Mesenchymal stem cell (in vitro differentiated cells and primary cell): ENCODE results near the gene ZNF627.
A peak's percentile ranks its signal among the peaks of the same experiment; 100 is the strongest.

Source experiments
- DNase-seq: peaks from one replicate; pipeline ENCODE4 v3.0.0-alpha.2; 2013
- H2AFZ ChIP-seq: one replicate; pipeline ENCODE4 v1.6.1; 2013; ENCODE audit warnings: low read depth, mild to moderate bottlenecking, control low read depth, inconsistent platforms, low read length, moderate library complexity
- H2AK5ac ChIP-seq: 2 replicates; pipeline ENCODE4 v1.6.1; 2013; ENCODE audit warnings: low read length, moderate library complexity, mild to moderate bottlenecking, inconsistent platforms; ENCODE audit not compliant: severe bottlenecking
- H2BK120ac ChIP-seq: one replicate; pipeline ENCODE4 v1.6.1; 2013; ENCODE audit warnings: low read depth, mild to moderate bottlenecking, inconsistent platforms, low read length, moderate library complexity
- H2BK12ac ChIP-seq, 2 experiments: one replicate each; pipeline ENCODE4 v1.6.1; 2013; ENCODE audit warnings: inconsistent platforms in 2 of 2, low read length in 2 of 2, mild to moderate bottlenecking in 2 of 2, moderate library complexity in 2 of 2, control low read depth in 1 of 2
- H2BK15ac ChIP-seq: one replicate; pipeline ENCODE4 v1.6.1; 2013; ENCODE audit warnings: mild to moderate bottlenecking, low read depth, inconsistent platforms; ENCODE audit not compliant: poor library complexity, severe bottlenecking
- H2BK5ac ChIP-seq: 2 replicates; pipeline ENCODE4 v1.6.1; 2013; ENCODE audit warnings: low read depth, mild to moderate bottlenecking, low read length, control low read depth, inconsistent platforms; ENCODE audit not compliant: poor library complexity, severe bottlenecking
- H3K14ac ChIP-seq, 2 experiments: one replicate each; pipeline ENCODE4 v1.6.1; 2013; ENCODE audit warnings: inconsistent platforms in 2 of 2, low read length in 2 of 2, control low read depth in 1 of 2, mild to moderate bottlenecking in 1 of 2, moderate library complexity in 1 of 2
- H3K18ac ChIP-seq, 2 experiments: one replicate each; pipeline ENCODE4 v1.6.1; 2013; ENCODE audit warnings: inconsistent platforms in 2 of 2, low read length in 2 of 2, control low read depth in 1 of 2, low read depth in 1 of 2, mild to moderate bottlenecking in 1 of 2
- H3K23ac ChIP-seq, 2 experiments: one replicate each; pipeline ENCODE4 v1.6.1; 2013; ENCODE audit warnings: inconsistent platforms in 2 of 2, low read length in 2 of 2, mild to moderate bottlenecking in 2 of 2, moderate library complexity in 2 of 2, control low read depth in 1 of 2
- H3K27ac ChIP-seq: 2 replicates; pipeline ENCODE4 v1.5.1; 2013; ENCODE audit warnings: mild to moderate bottlenecking, moderate library complexity, low read length, control low read depth, inconsistent platforms; ENCODE audit not compliant: poor library complexity, severe bottlenecking
- H3K27me3 ChIP-seq, 2 experiments: 2 replicates each; pipeline versions ENCODE4 v1.6.1 to v1.7.0; 2013; ENCODE audit warnings: low read length in 2 of 2, mild to moderate bottlenecking in 2 of 2, moderate library complexity in 2 of 2, control low read depth in 1 of 2, inconsistent platforms in 1 of 2; ENCODE audit not compliant: control insufficient read depth in 1 of 2, insufficient read depth in 1 of 2
- H3K36me3 ChIP-seq, 2 experiments: 2 replicates each; pipeline versions ENCODE4 v1.6.1 to v1.7.0; 2013; ENCODE audit warnings: low read length in 2 of 2, control low read depth in 1 of 2, inconsistent platforms in 1 of 2, low read depth in 1 of 2, mild to moderate bottlenecking in 1 of 2; ENCODE audit not compliant: insufficient read depth in 2 of 2, control insufficient read depth in 1 of 2
- H3K4ac ChIP-seq, 2 experiments: one replicate each; pipeline ENCODE4 v1.6.1; 2013; ENCODE audit warnings: inconsistent platforms in 2 of 2, low read length in 2 of 2, mild to moderate bottlenecking in 2 of 2, moderate library complexity in 2 of 2, control low read depth in 1 of 2, low read depth in 1 of 2
- H3K4me1 ChIP-seq: 2 replicates; pipeline ENCODE4 v1.6.1; 2013; ENCODE audit warnings: low read depth, low read length, control low read depth; ENCODE audit not compliant: control insufficient read depth, insufficient read depth
- H3K4me2 ChIP-seq: 2 replicates; pipeline ENCODE4 v1.6.1; 2013; ENCODE audit warnings: low read length, mild to moderate bottlenecking, inconsistent platforms; ENCODE audit not compliant: poor library complexity, severe bottlenecking
- H3K4me3 ChIP-seq, 2 experiments: 2 replicates each; pipeline versions ENCODE4 v1.5.1 to v1.7.0; 2013; ENCODE audit warnings: low read length in 2 of 2, mild to moderate bottlenecking in 2 of 2, control low read depth in 1 of 2, low read depth in 1 of 2; ENCODE audit not compliant: insufficient read depth in 1 of 2
- H3K79me1 ChIP-seq: replicated peaks from 2 replicates; pipeline ENCODE4 v1.6.1; 2013; ENCODE audit warnings: mild to moderate bottlenecking, control low read depth, low read length, inconsistent platforms; ENCODE audit not compliant: poor library complexity, severe bottlenecking
- H3K9ac ChIP-seq: 2 replicates; pipeline ENCODE4 v1.7.0; 2013; ENCODE audit warnings: mild to moderate bottlenecking, low read length, moderate library complexity
- H3K9me3 ChIP-seq: 2 replicates; pipeline ENCODE4 v1.7.0; 2013; ENCODE audit warnings: mild to moderate bottlenecking, low read length; ENCODE audit not compliant: control insufficient read depth
- H4K8ac ChIP-seq: one replicate; pipeline ENCODE4 v1.6.1; 2013; ENCODE audit warnings: inconsistent platforms, mild to moderate bottlenecking, low read length, moderate library complexity
- H4K91ac ChIP-seq: one replicate; pipeline ENCODE4 v1.6.1; 2013; ENCODE audit warnings: mild to moderate bottlenecking, low read length, inconsistent platforms
- WGBS: methylation state at CpG from one replicate; pipeline ENCODE4 v1.1.7; 2013; ENCODE audit warnings: mixed read lengths; 5-methylcytosine and 5-hydroxymethylcytosine counted together

The ZNF627 gene

GRCh38 chr19:11580116-11580515 lies 17.2 kb upstream of the ZNF627 start:
- Histone ChIP-seq H2AFZ (no peak overlapping the region), H3K27ac (no peak overlapping the region), H3K14ac (no peak overlapping the region), H3K4ac (no peak overlapping the region), H2AK5ac (no peak overlapping the region), H3K79me1 (no peaks in the 10 kb centered on the region), H3K4me1 (peaks cover 10% of the 10 kb centered on the region), H3K4me3 (no peak overlapping the region), H3K36me3 (no peaks in the 10 kb centered on the region), H4K91ac (no peak overlapping the region), H2BK5ac (no peak overlapping the region), H2BK12ac (no peak overlapping the region), H3K9ac (no peak overlapping the region), H3K9me3 (no peaks in the 10 kb centered on the region), H2BK15ac (no peak overlapping the region), H3K23ac (no peak overlapping the region), H2BK120ac (no peak overlapping the region), H3K27me3 (peaks cover 6 to 13% of the 10 kb centered on the region in 2 experiments), H3K4me2 (no peak overlapping the region), H3K18ac (no peak overlapping the region), H4K8ac (no peak overlapping the region)
- no peak for DNase-seq
- 100% methylated on average over 1 of the region's 4 CpGs for WGBS

- Histone ChIP-seq H3K14ac (no peak overlapping the region), H2AFZ (no peak overlapping the region), H3K36me3 (no peaks in the 10 kb centered on the region), H3K9ac (peak overlapping the region; percentile 75), H3K79me1 (no peaks in the 10 kb centered on the region), H3K27ac (no peak overlapping the region), H3K23ac (no peak overlapping the region), H2BK12ac (no peak overlapping the region), H3K4me2 (no peak overlapping the region), H2AK5ac (no peak overlapping the region), H3K4ac (peak overlapping the region in 1 of 2 experiments; percentile 10), H3K27me3 (peaks cover 6 to 13% of the 10 kb centered on the region in 2 experiments), H3K18ac (no peak overlapping the region), H2BK15ac (no peak overlapping the region), H2BK5ac (no peak overlapping the region), H4K8ac (no peak overlapping the region), H3K9me3 (no peaks in the 10 kb centered on the region), H4K91ac (no peak overlapping the region), H3K4me3 (peak overlapping the region in 1 of 2 experiments; percentile 41), H2BK120ac (no peak overlapping the region), H3K4me1 (peaks cover 12% of the 10 kb centered on the region)
- WGBS, result 61% methylated on average over 3 of the region's 3 CpGs
- peak; percentile 58 for DNase-seq
These were observed 15.5 kb upstream of the ZNF627 start for GRCh38 chr19:11581740-11582139.

GRCh38 chr19:11586331-11586730 lies 11.0 kb upstream of the ZNF627 start:
- Histone ChIP-seq H3K27ac (no peak overlapping the region), H3K18ac (no peak overlapping the region)
- WGBS, result 72% methylated on average over 4 of the region's 6 CpGs

GRCh38 chr19:11587302-11587974 lies 9.8 kb upstream of the ZNF627 start:
- H2BK120ac ChIP-seq, result no peak overlapping the region

More at GRCh38 chr19:11586331-11586730, 11.0 kb upstream of the ZNF627 start:
- Histone ChIP-seq H2BK12ac (no peak overlapping the region), H2BK15ac (no peak overlapping the region), H3K79me1 (no peaks in the 10 kb centered on the region), H2BK5ac (no peak overlapping the region), H3K36me3 (no peaks in the 10 kb centered on the region), H3K4me3 (peak overlapping the region in 1 of 2 experiments; percentile 22), H3K14ac (no peak overlapping the region), H3K9me3 (no peaks in the 10 kb centered on the region), H2AK5ac (no peak overlapping the region), H2BK120ac (no peak overlapping the region), H3K4ac (no peak overlapping the region), H3K27me3 (no peaks in the 10 kb centered on the region), H3K9ac (no peak overlapping the region), H4K91ac (no peak overlapping the region), H3K23ac (no peak overlapping the region), H4K8ac (no peak overlapping the region), H3K4me2 (no peak overlapping the region), H3K4me1 (peaks cover 3% of the 10 kb centered on the region), H2AFZ (no peak overlapping the region)
- DNase-seq, result no peak

More at GRCh38 chr19:11587302-11587974, 9.8 kb upstream of the ZNF627 start:
- no peaks in the 10 kb centered on the region for H3K27me3 ChIP-seq
- H3K4me3 ChIP-seq, result peak overlapping the region in 1 of 2 experiments; percentile 41
- H2BK5ac ChIP-seq, result no peak overlapping the region
- no peak overlapping the region for H3K4ac ChIP-seq
- WGBS, result 10% methylated on average over 7 of the region's 7 CpGs
- H3K4me1 ChIP-seq, result peaks cover 3% of the 10 kb centered on the region
- H2AK5ac ChIP-seq, result no peak overlapping the region
- no peak overlapping the region for H3K18ac ChIP-seq
- peak overlapping the region; percentile 69 for H3K9ac ChIP-seq
- no peaks in the 10 kb centered on the region for H3K9me3 ChIP-seq
- no peak overlapping the region for H3K14ac ChIP-seq
- H2BK15ac ChIP-seq, result no peak overlapping the region
- H2BK12ac ChIP-seq, result no peak overlapping the region
- no peak overlapping the region for H3K23ac ChIP-seq
- no peak overlapping the region for H3K4me2 ChIP-seq
- no peak overlapping the region for H2AFZ ChIP-seq
- H3K27ac ChIP-seq, result no peak overlapping the region
- no peaks in the 10 kb centered on the region for H3K79me1 ChIP-seq
- no peak overlapping the region for H4K8ac ChIP-seq
- H3K36me3 ChIP-seq, result no peaks in the 10 kb centered on the region
- no peak overlapping the region for H4K91ac ChIP-seq
- DNase-seq, result peak; percentile 71
